ENCODE data around the gene RHCE.
"Not testable (repeated sequence)": the region's sequence is repeated elsewhere in the genome, so short reads cannot be mapped to it uniquely, and the experiment has no call there.

Gene RHCE

DNA sequence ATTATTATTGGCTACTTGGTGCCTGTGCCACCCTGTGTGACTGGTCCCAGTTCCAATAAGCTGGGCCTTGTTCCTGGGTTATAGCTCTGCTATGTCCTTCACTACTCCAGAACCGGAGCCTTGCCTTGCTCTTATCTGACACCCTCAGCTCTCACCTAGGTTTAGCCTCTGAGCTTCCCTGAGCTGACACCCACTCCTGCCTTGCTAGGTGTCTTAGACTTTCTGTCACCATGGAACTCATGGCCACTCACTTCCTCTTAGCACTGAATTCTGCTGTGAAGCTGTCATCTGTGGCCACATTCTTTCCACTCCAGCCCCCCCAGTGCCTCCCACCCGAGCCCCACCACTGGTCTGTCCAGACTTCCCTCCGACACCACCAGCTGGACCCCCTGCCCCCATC lies 30.9 kb downstream of the RHCE start:
- DNase-seq = not testable (repeated sequence)

GRCh38 chr1:25388691-25389090 lies 31.9 kb downstream of the RHCE start:
- DNase-seq = not testable (repeated sequence)

- DNase-seq = not testable (repeated sequence)
Observed at GRCh38 chr1:25387096-25387495, 33.5 kb downstream of the RHCE start.

GRCh38 chr1:25383875-25384274 lies 36.8 kb downstream of the RHCE start:
- DNase-seq = not testable (repeated sequence)

- not testable (repeated sequence) for DNase-seq
Observed at GRCh38 chr1:25383090-25383489, 37.5 kb downstream of the RHCE start.

- DNase-seq = not testable (repeated sequence)
Observed at GRCh38 chr1:25382543-25382942, 38.1 kb downstream of the RHCE start.

DNA sequence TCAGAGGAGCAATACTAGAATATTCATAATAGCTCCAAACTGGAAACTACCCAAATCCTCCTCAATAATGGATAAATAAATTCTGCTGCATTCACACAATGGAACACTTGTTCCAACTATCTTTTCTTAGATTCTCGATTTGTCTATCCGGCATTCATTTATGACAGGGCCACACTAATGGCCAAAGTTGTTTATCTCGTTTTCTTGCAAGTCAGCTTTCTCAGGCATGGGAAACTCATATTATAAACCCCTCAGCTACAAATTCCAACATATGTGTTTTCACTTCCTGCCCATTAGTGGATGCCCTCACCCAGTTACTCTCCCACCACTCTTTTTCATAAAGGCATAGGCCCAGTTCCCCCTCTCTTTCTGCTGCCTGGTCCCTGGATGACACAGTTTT lies 42.3 kb downstream of the RHCE start:
- DNase-seq = not testable (repeated sequence)

GRCh38 chr1:25371757-25372156 lies 48.9 kb downstream of the RHCE start:
- not testable (repeated sequence) for DNase-seq

GRCh38 chr1:25369691-25370271 lies 50.8 kb downstream of the RHCE start:
- not testable (repeated sequence) for DNase-seq

GRCh38 chr1:25369241-25369640 lies 51.4 kb downstream of the RHCE start:
- no peak for DNase-seq

DNA sequence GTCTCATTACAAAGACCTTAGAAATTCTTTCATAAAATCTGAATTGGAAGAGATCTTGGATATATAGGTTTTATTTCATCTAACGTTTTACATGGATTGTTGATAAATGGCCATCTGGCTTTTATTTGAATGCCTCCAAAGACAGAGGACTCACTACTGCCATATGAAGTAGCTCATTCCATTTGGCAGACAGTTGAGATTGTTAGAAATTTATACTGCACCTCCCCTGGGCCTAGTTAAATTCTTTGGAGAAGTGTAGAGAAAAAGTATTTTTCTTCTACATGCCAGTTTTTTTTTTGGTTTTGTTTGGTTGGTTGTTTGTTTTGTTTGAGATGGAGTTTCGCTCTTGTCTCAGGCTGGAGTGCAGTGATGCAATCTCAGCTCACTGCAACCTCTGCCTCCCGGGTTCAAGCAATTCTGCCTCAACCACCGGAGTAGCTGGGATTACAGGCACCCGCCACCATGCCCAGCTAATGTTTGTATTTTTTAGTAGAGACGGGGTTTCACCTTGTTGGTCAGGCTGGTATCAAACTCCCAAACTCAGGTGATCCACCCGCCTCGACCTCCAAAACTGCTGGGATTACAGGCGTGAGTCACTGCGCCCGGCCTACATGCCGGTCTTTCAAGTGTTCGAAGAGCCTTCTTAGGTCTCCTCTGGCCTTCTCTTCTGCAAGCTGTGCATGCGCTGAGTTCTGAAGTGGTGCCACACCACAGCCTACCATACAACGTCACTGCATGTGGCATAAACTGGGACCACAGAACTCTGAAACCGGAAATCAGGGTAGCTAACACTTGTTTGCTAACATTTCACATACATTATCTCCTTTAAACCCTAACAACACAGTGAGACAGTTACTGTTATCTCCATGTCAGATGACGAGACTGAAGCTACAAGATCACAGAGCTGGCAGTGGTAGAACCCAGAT lies 57.7 kb downstream of the RHCE start:
- DNase-seq = not testable (repeated sequence)

DNA sequence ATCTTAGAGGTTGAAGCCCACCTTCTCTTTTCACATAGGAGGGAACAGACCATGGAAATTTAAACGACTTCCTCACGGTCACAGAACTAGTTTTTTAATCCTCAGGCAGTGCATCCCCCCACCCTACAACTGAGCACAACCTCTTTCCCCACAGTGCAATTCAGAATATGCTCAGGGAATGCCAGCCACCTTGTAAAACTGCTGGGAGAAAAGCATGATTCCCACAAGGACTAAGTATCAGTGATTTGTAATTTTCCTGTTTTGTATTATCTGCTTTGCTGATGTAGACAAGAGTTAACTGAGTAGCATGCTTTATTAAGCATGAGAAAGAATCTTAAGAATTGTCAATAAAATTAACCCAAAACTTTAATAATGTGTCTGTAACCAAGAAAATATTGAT lies 58.7 kb downstream of the RHCE start:
- DNase-seq = no peak

DNA sequence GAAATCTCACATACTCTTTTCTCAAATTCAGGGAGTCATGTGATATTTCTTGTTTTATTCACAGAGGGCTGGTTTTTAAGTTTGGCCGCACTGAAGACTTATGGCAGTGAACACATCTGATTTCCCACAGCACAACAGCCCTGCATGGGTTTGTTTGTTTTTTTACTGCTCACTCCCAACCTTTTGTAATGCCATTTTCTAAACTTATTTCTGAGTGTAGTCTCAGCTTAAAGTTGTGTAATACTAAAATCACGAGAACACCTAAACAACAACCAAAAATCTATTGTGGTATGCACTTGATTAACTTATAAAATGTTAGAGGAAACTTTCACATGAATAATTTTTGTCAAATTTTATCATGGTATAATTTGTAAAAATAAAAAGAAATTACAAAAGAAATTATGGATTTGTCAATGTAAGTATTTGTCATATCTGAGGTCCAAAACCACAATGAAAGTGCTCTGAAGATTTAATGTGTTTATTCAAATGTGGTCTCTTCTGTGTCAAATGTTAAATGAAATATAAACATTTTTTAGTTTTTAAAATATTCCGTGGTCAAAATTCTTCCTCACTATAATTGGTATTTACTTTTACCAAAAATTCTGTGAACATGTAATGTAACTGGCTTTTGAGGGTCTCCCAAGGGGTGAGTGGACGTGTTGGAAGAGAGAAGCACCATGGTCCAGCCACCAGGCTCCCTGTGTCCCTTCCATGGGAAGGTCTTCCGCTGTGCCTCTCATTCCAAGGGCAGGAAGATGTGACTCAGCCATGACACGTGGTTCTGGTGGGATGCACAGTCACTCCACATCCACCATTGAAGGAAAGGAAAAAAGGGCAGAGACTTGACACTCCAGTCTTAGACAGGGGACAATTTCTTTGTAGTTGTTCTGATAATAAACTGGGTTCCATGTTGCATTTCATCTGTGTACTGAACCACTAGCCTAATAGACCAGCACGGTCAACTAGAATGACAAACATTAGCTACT lies 59.7 kb downstream of the RHCE start:
- DNase-seq = no peak

- no peak for DNase-seq
Observed at GRCh38 chr1:25356848-25357247, 63.8 kb downstream of the RHCE start.

- no peak for DNase-seq
Observed at GRCh38 chr1:25356441-25356840, 64.2 kb downstream of the RHCE start.

GRCh38 chr1:25355841-25356395 lies 64.7 kb downstream of the RHCE start:
- DNase-seq = no peak

GRCh38 chr1:25349606-25350005 lies 71.0 kb downstream of the RHCE start:
- no peak for DNase-seq

GRCh38 chr1:25347556-25347955 lies 73.1 kb downstream of the RHCE start:
- DNase-seq = no peak

GRCh38 chr1:25343872-25344271 lies 76.8 kb downstream of the RHCE start:
- no peak for DNase-seq

DNA sequence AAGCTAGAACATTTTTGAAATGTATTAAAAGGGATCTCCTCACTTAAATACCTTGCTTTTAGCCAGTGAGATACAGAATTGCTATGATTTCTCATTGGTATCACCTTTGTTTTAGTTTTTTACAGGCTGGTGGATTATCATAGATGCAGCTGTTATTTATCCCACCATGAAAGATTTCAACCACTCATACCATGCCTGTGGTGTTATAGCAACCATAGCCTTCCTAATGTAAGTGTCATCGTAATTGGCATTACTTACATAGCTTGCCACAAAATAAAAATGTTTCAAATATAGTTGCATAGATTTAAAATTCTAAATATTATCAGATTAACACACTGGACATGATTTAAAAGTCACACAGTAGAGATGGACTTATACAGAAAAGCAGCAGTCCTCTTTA lies 77.8 kb downstream of the RHCE start:
- no peak for DNase-seq

DNA sequence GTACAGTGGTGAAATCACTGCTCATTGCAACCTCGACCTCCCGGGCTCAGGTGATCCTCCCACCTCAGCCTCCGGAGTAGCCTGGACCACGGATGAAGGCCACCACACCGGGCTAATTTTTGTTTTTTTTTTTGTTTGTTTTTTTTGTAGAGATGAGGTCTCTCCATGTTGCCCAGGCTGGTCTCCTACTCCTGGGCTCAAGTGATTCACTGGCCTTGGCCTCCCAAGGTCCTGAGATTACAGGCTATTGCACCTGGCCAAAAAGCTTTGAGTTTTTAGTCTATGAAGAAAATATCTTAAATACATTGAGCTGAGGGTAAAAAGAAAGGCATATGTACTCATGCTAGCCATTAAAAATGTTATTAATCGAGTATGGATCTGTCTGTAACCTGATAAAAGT lies 78.9 kb downstream of the RHCE start:
- DNase-seq = no peak

DNA sequence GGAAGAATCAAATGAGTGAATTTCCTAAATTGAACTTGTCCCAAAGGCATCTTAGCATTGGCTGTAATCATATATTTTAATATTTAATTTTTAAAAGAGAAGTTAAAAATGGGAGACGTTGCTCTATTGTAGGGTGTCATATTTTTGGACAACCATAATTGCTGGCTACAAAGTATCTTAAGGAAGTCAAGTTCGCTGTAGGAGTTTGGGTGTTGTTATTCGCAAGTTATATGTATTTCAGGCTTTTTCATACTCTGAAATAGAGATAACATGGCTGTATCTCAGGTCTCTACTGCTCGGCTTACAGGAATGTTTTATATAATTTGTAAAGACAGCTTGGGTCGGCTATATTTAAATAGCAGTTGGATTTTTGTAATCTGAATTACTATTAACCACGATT lies 81.6 kb downstream of the RHCE start:
- no peak for DNase-seq
